COLO668 (cell line): ENCODE measurements around the gene EPB41L3.

Experiments
- DNase-seq: peaks from one replicate; lab custom pipeline; 2025; ENCODE audit not compliant: unreplicated experiment; lab: John Stamatoyannopoulos, UW

Gene EPB41L3

DNA sequence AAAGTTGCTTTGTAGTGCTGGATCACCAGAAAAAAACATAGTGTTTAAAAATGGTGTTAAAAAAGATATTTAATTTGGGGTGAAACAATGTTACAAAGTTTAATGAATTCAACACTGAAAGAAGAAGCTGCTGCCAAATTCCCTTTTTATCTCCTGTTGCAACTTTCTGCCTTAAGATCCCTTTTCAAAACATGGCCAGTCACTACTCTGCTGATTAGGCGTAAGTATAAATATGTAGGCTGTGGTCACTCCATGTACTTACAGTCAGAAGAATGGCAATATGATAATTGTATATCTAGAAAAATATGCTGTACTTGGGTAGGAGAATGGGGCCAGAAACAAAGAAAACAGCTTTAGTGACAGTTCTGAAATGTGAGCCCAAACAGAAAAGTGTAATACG, 124.8 kb downstream of the EPB41L3 start:
- DNase-seq: no peak

DNA sequence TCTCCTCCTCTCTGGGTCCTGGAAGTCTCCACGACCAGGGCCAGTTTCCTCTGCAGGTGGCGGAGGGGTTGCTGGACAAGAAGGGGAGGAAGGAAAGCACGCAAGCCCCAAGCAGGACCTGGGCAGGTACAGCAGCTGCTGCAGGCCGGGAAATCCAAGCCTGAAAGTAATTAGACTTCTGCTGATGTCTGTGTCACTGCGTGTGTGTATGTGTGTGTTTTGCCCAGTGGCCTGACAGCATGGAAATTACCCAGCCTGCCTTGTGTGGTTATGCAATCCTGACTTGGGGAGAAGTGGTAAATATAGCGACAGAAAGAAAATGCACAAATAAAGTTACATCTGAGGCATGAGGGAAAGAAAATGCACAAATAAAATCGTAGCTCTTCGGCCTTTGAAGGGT, 126.5 kb downstream of the EPB41L3 start:
- no peak for DNase-seq

DNA sequence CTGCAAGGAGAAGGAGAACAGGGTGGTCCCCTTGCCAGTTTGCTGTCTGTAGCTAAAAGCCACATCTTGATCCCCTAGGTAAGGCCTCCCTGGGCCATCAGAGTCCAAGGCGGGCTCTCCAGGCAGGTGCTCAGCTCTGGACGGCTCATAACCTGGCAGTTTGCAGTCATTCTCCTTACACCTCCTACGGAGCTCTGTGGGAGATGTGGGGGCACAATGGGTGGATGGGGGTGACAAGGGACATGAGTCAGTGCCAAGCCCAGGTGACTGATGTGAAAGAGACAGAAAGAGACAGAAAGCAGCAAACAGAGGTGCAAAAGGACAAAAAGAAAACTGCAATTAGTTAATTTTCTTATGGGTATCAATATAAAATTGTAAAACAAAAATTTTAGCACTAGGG, 127.7 kb downstream of the EPB41L3 start:
- no peak for DNase-seq

DNA sequence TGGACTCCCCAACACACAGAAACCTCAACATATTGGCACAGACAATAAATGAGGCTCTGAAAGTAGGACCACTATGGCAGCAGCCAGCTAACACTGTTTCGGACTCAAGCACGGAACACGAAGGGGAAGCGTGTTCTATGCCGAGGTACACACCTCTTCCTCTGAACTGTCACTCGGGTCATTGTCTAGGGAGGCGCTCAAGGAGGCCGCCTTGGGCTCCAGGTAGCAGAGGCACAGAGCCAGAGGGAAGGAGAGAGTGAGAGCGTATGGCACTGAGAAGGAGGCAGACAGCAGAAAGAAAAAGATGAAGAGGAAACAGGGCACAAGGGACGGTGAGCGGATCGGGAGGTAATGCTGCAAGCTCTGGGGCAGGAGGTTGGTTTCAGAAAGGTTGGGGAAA, 128.1 kb downstream of the EPB41L3 start:
- no peak for DNase-seq

DNA sequence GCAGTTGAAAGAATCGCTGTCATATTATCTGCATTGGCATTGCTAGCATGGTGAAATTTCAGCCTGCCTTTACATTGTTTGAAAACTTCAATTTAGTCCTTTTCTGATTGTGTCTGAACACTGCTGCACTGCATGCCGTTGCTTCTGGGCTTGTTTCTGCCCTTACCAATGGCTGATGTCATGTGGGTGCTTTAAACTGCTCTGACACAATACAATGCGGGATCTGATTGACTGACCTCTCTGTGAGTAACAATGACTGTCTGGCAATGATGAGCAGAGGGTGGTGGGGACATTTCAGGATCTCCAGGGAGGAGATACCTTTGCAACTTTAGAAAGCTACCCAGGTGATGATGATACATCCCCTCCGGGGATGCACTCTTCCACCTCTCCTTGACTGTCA, 128.8 kb downstream of the EPB41L3 start:
- no peak for DNase-seq

DNA sequence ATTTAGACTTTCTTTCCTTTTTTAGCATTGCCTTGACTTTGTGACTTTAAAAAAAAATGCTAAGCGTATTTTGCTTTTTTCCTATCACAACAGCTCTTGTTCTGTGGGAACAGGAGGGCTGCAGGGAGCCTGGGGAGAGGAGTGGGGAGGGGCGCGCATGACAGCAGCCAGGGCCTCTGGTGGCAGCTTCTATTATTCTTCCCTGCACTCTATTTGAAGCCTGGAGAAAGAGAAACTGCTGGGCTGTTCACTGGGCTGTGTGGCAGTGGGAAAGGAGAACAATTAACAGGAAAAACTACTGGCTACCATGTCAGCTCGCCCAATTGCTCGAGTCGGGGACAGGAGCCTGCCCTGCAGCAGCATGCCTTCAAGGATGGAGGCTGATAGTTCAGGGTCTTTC, 129.3 kb downstream of the EPB41L3 start:
- no peak for DNase-seq

DNA sequence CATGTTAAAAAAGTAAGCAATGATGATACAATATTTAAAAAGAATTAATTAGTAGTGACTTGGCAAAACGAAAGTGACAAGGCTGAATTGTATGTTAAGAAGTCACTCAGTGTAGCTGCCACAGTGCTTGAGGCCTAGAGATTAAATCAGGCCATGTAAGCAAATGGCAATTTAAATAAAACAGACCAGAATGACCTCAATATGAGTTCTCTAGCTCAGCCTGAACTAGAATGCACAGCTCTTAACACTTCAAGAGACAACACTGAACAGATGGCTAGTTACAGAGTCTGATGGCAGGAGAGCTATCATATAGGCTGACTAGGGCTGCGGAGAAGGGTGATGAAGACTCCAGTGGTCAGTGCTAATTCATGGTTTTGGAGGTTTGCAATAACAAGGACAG, 130.3 kb downstream of the EPB41L3 start:
- DNase-seq: no peak

DNA sequence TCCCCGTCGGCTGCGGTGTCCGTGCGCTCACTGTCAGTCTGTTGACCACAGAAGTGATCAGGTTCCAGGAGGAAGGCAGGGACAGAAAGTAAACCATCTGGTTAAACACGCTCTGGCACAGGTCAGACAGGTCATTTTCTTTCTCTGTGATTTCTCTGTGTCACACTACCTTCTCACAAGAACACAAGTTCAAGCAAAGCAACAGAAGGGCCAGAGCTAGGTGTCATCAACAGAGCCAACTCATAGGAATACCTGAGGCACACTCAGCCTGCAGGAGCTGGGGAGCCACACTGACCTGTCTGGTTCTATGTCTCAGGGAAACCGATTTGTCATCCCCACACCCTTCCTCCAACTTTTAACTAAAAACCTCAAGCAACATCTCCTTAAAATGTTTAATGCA, 133.2 kb downstream of the EPB41L3 start:
- DNase-seq: no peak

DNA sequence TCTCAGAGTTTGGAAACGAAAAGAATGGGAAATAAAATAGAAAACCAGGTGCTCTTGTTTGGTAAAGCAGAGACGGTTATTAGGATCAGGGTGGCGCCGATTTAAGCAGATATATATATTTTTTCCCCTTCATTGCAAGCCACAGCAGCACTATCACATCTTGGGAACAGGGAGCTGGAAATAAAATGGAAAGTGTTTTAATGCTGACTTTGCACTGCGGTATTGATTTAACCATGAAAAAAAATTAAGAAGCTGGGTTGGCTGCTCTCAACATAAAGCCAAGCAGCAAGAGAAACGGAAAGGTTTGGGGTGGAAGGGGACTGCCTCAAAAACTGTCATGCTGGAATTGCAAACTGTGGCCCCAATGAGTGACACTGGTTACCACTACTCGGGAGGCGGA, 145.5 kb downstream of the EPB41L3 start:
- no peak for DNase-seq

DNA sequence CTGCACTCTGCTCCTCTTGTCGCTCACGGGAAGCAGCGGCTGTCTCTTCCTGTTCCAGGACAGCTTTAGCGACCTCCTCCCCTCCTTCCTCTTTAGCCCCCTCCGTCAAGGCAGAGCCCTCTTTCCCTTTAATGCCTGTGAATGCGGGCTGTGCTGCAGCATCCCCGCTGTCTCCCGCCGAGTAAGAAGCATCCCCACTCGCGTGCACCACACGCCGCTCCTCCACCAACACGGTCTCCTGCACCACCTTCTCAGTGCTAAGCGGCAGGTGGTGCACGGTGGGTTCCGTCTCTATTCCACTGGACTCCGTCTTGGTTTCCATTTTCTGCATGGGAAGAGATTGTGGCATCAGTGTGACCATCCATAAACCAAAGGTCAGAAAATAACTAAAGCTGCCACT, 146.7 kb downstream of the EPB41L3 start:
- DNase-seq: no peak

DNA sequence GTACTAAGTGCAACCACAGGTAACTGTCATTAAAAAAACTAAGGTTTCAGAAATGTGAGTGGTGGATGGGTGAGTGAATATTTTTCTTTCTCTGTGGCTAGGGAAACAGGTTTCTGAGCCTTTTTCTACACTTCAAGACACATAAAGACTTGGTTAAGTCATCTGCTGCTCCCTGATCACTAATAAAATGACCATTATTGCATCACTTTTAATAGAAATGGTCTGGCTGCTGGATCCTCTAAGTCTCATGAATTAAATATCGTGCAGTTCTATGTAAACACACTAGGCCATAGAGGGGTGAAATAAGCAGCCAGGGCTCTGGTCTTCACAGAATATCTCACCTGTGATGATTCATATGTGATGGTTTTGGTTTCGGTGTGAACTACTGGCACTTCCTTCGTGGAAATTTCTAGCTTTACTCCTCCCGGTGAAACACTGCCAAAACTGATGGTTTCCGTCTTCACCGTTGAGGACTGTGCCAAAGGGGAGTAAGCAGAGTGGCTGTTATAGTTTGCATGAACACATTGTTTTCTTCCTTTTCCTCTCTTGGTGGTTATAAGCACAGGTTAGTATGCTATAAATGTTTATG, 147.8 kb downstream of the EPB41L3 start:
- no peak for DNase-seq

DNA sequence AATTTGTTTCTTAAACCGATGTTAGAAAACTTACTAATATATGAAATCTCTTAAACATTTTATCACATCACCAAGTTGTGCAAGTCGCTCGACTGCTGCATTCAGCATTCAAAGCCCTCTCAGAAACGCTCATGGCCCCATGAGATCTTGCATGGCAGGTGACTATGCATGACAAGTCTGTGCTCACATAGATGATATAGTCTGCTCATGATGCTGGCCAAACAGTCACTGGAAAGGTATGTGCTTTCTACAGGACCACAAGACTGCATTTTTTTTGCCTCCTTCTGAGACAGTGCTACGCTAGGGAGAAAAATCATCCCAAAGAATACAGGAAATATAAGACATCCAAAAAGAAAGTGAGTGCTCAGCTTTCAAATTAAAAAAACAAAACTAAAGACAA, 150.0 kb downstream of the EPB41L3 start:
- no peak for DNase-seq

DNA sequence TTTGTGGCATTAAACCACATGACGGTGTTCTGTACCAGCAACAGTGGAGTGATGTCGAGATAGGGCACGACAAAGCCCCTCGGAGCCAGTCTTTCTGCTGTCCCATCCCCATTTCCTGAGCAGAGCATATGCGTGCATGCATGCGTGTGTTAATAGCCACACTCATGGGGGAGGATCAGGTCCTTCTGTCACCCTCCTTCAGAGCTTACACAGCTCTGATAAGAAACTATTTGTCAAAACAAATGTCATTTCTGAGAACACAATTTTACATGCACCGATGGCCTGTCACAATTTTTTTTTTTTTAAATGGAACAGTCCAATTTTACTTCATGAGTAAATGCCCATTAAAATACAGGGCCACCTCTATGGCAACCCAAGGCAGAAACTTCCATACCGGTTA, 152.4 kb downstream of the EPB41L3 start:
- no peak for DNase-seq

DNA sequence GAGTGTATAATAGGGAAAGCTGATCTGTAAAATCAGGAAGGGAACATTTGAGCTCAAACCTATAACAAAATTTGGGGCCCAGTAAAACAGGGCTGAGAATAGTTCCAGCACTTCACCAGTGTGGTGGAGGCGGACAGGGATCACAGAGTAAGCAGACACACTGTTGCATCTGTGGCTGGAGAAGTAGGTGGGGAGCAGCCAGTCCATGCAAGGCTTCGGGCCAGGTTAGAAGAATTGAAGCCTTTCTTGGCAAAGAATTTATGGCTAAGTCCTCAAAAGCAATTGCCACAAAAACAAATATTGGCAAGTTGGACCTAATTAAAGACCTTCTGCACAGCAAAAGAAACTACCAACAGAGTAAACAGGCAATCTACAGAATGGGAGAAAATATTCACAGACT, 154.4 kb downstream of the EPB41L3 start:
- DNase-seq: no peak

DNA sequence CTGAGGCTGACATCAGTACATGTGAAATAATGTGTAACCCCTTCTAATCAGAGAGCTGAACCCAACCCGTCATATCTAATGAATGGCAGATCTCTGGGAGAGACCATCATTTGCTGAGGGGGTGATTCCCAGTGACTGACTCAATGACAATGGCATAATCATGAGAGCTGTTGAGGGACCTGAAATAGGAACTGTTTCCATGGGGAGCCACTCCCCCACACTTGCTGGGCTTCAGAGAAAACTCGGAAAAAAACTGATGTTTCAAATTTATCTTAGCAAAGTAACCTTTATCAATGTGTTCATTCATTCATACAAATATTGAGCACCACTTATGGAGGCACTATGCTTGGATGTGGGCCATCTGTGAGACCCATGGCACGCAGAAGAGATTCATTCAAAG, 154.9 kb downstream of the EPB41L3 start:
- no peak for DNase-seq

DNA sequence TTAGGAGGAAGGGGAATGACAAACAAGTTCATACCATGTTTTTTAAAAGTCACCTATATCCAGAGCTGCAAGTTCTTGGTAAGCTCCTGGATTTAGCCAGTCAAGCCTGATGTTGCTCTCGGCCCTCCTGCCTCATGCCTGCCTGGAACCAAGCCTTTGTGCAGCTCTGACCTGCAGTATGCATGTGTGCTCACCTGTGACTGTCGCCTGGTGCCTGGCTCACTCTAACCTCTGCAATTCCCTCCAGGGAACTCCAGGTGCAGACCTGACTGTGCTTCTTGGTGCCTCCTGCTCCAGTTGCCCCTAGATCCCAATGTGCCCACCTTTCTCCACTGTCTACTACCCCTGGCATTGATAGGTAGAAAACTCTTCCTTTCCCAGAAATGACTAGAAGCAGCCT, 163.2 kb downstream of the EPB41L3 start:
- no peak for DNase-seq

DNA sequence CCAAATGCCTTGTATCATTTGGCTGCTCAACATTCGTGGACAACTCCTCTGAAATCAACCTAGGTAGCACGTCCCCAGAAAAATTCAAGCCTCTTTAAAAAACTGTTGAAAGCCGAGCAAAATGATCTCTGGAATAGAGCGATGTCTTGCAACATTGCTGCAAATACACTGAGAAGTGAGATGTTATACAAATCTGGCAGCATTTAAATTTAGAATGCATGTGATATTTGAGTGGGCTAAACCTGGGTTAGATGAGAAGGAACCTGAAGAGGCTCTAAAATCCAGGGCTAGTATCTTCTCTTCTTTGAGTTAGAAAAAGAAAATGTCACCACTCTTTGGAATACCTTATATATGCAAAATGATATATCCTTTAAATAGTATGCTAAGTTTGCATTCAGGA, 166.8 kb downstream of the EPB41L3 start:
- no peak for DNase-seq

DNA sequence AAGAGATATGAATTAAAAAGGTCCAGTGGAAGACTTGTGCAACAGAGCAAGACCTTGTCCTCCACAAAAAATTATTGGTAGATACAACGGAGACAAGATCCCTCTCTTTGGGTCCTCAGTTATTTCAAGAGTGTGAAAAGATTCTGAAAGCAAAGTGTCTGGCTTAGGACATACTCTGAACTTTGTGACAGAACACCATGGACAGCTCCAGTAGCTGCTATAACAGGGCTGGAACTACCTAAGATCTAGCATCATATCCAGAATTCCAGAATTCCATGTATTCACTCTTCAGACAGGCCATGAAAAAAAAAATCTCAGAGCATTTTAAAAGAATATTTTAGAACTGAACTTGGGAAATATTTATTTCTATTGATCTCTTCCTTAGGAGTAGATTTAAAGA, 173.5 kb downstream of the EPB41L3 start:
- no peak for DNase-seq

DNA sequence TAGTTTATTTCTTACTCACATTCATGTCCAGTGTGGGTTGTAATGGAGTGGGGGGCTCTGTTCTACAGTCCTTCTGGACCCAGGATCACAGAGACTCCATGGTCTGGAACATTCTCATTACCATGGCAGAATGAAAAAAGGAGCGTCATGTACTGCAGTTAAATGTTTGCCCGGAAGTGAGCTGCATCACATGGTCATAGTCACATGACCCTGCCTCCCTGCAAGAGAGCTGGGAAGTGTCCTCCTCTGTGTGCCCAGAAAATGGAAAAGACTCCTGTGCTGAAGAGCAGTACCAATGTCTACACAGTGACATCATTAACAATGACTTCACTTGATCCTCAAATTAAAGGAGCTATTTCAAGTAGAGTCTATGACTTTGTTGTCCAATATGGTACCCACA, 174.3 kb downstream of the EPB41L3 start:
- DNase-seq: no peak

DNA sequence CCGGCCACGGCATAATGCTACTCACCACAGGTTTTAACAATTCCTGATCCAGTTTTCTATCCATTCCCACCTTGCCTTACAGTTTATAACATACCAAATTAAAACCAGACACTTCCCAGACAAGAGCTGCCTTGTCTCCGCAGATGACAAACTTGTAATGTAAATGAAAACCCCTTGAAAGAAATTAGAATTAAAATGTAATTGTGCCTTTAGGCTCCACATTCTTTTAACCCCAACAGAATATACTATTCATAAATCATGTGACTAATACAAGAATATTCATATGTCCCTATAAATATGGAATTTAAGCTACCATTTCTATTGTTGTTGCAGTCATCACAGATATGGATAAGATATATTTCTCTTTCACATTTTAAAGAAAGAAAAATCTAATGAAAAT, 178.4 kb downstream of the EPB41L3 start:
- DNase-seq: no peak

DNA sequence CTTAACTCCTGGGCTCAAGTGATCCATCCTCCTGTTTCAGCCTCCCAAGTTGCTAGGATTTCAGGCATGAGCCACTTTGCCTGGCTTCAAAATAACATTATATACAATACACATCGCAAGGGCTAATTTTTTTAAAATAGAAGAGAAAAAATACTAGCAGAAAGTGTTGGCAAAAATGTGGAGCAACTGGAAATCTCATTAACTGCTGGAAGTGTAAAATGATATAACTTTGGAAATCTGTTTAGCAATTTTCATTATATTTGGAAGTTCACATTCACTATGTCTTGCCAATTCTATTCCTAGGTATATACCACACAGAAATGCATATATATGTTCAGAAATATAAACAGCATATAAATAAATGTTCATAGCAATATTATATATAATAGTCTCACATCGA, 193.2 kb downstream of the EPB41L3 start:
- no peak for DNase-seq
